Loucy (cell line): ENCODE data around the gene LIPC.

Experiments used
- H2AFZ ChIP-seq: fragments of 200-600 bp; sonication (generic); 2 replicates; pipeline ENCODE4 v1.6.0; 2016; ENCODE audit warnings: antibody characterized with exemption, mild to moderate bottlenecking, low read length, moderate library complexity
- H3F3A ChIP-seq: fragments of 200-600 bp; 2 replicates; pipeline ENCODE4 v1.6.0; 2016; ENCODE audit warnings: antibody characterized with exemption, low read depth, mild to moderate bottlenecking
- H3K27me3 ChIP-seq: fragments of 200-600 bp; sonication (generic); 2 replicates; pipeline ENCODE4 v1.6.1; 2014; ENCODE audit warnings: low read length, mild to moderate bottlenecking; ENCODE audit not compliant: insufficient read depth, poor library complexity, severe bottlenecking
- H3K36me3 ChIP-seq: fragments of 200-600 bp; sonication (generic); 2 replicates; pipeline ENCODE4 v1.6.1; 2016; ENCODE audit warnings: low read length; ENCODE audit not compliant: insufficient read depth
- H3K4me1 ChIP-seq: fragments of 200-600 bp; sonication (generic); 2 replicates; pipeline ENCODE4 v1.5.1; 2014; ENCODE audit warnings: low read length, mild to moderate bottlenecking; ENCODE audit not compliant: insufficient read depth, poor library complexity, severe bottlenecking
- H3K4me2 ChIP-seq: fragments of 200-600 bp; sonication (generic); 2 replicates; pipeline ENCODE4 v1.6.0; 2014; ENCODE audit warnings: antibody characterized with exemption, low read length, low read depth, mild to moderate bottlenecking; ENCODE audit not compliant: poor library complexity, severe bottlenecking
- H3K4me3 ChIP-seq: fragments of 200-600 bp; sonication (generic); 2 replicates; pipeline ENCODE4 v1.5.1; 2014; ENCODE audit warnings: low read length, mild to moderate bottlenecking, mixed read lengths; ENCODE audit not compliant: poor library complexity, severe bottlenecking
- H3K79me2 ChIP-seq: fragments of 200-600 bp; sonication (generic); 2 replicates; pipeline ENCODE4 v1.6.1; 2014; ENCODE audit warnings: low read length; ENCODE audit not compliant: insufficient read depth
- H3K9ac ChIP-seq: fragments of 200-600 bp; sonication (generic); 2 replicates; pipeline ENCODE4 v1.6.0; 2014; ENCODE audit warnings: mild to moderate bottlenecking, low read depth, low read length, moderate library complexity; ENCODE audit not compliant: poor library complexity, severe bottlenecking
- H3K9me2 ChIP-seq: fragments of 200-600 bp; sonication (generic); replicated peaks from 2 replicates; pipeline ENCODE4 v1.6.1; 2016; ENCODE audit warnings: low read depth, low read length, mixed read lengths
- H3K9me3 ChIP-seq: fragments of 200-600 bp; sonication (generic); 2 replicates; pipeline ENCODE4 v1.6.1; 2014; ENCODE audit warnings: mild to moderate bottlenecking, antibody characterized with exemption, low read length, low read depth; ENCODE audit not compliant: insufficient read depth
- H4K20me1 ChIP-seq: fragments of 200-600 bp; sonication (generic); 2 replicates; pipeline ENCODE4 v1.6.0; 2014; ENCODE audit warnings: antibody characterized with exemption, low read length, mild to moderate bottlenecking; ENCODE audit not compliant: insufficient read depth, poor library complexity, severe bottlenecking
- EZH2phosphoT487 ChIP-seq: fragments of 200-600 bp; IDR thresholded peaks from 2 replicates; pipeline ENCODE4 v1.6.1; 2018; ENCODE audit warnings: antibody characterized with exemption, mild to moderate bottlenecking, moderate library complexity, borderline replicate concordance
- TF ChIP-seq, protein P1 (sequence below): fragments of 200-600 bp; sonication (generic); conservative IDR thresholded peaks from 2 replicates; pipeline ENCODE4 v1.5.1; 2014; ENCODE audit warnings: mild to moderate bottlenecking, antibody characterized with exemption, low read length

LIPC gene

DNA sequence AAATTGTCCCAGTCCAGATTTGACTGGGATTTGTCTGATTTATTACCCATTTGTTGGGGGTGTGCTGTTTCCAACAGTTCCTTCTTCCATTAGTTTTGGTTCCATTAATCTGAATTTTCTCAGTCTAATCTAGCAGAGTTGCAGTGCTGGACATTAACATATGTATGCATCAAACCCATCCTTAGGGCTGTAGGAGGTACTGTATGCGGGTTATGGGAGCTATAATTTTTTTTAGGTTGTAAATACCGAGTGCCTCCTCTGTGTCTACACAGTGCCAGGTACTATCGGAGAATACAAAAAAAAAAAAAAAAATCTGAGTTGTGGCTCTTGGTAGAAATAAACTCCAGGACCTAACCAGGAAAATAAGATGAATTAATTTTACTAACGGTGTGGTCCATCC lies 133.8 kb downstream of the LIPC start:
- H3K4me2 ChIP-seq, result no peak overlapping the region
- peaks cover 10% of the 10 kb centered on the region for H3K4me1 ChIP-seq
- H3F3A ChIP-seq, result no peaks in the 10 kb centered on the region
- no peak overlapping the region for H2AFZ ChIP-seq
- no peaks in the 10 kb centered on the region for H3K79me2 ChIP-seq
- TF ChIP-seq, protein P1, sequence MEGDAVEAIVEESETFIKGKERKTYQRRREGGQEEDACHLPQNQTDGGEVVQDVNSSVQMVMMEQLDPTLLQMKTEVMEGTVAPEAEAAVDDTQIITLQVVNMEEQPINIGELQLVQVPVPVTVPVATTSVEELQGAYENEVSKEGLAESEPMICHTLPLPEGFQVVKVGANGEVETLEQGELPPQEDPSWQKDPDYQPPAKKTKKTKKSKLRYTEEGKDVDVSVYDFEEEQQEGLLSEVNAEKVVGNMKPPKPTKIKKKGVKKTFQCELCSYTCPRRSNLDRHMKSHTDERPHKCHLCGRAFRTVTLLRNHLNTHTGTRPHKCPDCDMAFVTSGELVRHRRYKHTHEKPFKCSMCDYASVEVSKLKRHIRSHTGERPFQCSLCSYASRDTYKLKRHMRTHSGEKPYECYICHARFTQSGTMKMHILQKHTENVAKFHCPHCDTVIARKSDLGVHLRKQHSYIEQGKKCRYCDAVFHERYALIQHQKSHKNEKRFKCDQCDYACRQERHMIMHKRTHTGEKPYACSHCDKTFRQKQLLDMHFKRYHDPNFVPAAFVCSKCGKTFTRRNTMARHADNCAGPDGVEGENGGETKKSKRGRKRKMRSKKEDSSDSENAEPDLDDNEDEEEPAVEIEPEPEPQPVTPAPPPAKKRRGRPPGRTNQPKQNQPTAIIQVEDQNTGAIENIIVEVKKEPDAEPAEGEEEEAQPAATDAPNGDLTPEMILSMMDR, result no peak
- no peak for TF ChIP-seq EZH2phosphoT487
- no peaks in the 10 kb centered on the region for H3K27me3 ChIP-seq
- no peaks in the 10 kb centered on the region for H3K9me3 ChIP-seq
- no peak overlapping the region for H3K9ac ChIP-seq
- no peaks in the 10 kb centered on the region for H3K36me3 ChIP-seq
- no peak overlapping the region for H3K4me3 ChIP-seq
- H3K9me2 ChIP-seq, result no peaks in the 10 kb centered on the region
- no peaks in the 10 kb centered on the region for H4K20me1 ChIP-seq

DNA sequence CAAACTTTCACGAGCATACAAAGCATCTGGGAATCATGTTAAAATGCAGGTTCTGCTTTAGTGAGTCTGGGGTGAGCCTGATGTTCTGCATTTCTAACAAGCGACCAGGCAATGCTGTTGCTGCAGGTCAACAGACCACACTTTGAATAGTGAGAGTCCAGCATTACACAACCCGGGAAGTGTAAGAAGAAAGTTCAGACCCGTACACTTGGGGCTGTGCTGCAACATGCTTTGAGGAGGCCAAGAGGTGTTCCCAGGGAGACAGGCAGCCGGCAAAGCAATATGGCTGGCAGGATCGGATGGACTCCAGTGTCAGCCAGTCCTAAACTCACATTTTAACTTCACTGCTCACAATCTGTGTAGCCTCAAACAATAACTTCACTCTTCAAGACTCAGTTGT lies 134.2 kb downstream of the LIPC start:
- no peaks in the 10 kb centered on the region for H3K9me2 ChIP-seq
- H3K36me3 ChIP-seq, result no peaks in the 10 kb centered on the region
- H3F3A ChIP-seq, result no peaks in the 10 kb centered on the region
- no peaks in the 10 kb centered on the region for H3K27me3 ChIP-seq
- H3K79me2 ChIP-seq, result no peaks in the 10 kb centered on the region
- no peaks in the 10 kb centered on the region for H4K20me1 ChIP-seq
- no peak for TF ChIP-seq EZH2phosphoT487
- TF ChIP-seq, protein P1, result no peak
- H3K4me2 ChIP-seq, result no peak overlapping the region
- H3K9me3 ChIP-seq, result no peaks in the 10 kb centered on the region
- H3K9ac ChIP-seq, result no peak overlapping the region
- no peak overlapping the region for H2AFZ ChIP-seq
- no peak overlapping the region for H3K4me3 ChIP-seq
- H3K4me1 ChIP-seq, result peaks cover 10% of the 10 kb centered on the region

DNA sequence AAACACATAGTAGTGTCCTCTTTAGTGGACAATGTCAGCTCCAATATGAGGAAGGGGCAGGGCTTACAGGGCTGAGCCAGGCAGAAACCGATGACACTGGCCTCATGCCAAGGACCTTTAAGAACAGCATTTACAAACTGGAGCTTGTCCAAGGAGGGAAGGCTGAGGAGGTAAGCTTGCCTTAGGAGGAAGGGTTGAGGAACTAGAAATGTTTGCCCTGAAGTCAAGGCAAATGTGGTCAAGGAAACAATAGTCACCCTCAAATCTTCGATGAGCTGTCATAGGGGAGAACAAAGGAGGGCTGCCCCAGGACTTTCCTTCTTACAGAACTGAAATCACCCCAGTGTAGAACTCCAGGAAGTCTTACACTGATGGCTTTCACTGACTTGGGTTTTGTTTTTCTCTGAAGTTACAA lies 136.4 kb downstream of the LIPC start:
- Histone ChIP-seq H3K9me2 (no peaks in the 10 kb centered on the region), H3K4me3 (no peak overlapping the region), H2AFZ (peak overlapping the region; percentile 74), H3K79me2 (no peaks in the 10 kb centered on the region), H3F3A (no peaks in the 10 kb centered on the region), H4K20me1 (no peaks in the 10 kb centered on the region), H3K4me1 (peaks cover 10% of the 10 kb centered on the region), H3K9ac (no peak overlapping the region), H3K36me3 (no peaks in the 10 kb centered on the region), H3K9me3 (no peaks in the 10 kb centered on the region), H3K4me2 (no peak overlapping the region), H3K27me3 (no peaks in the 10 kb centered on the region)
- TF ChIP-seq, protein P1, result no peak
- TF ChIP-seq EZH2phosphoT487, result no peak
